Body of pancreas (tissue), 4 donors: Measurements from ENCODE around the gene RPP21. TPM values are rescaled to one million over a fixed set of nuclear protein-coding genes. Genes with fewer than 3 reads are reported as not detected.

Experiments used
- ATAC-seq: fragments of 150-250 bp; one replicate; pipeline ENCODE4 v1.9.1; 2016
- DNase-seq, 4 donors: peaks; one replicate each; pipeline ENCODE4 v3.0.0-alpha.2; 2019
- H3K27ac ChIP-seq, 4 donors: fragments of 200-600 bp; sonication (generic); 1 replicate in 3 of 4; 2 replicates in 1 of 4; pipeline versions ENCODE4 v1.5.1 to v1.6.1; 2016 to 2019; ENCODE audit warnings: mild to moderate bottlenecking in 1 of 4, mixed read lengths in 1 of 4, moderate library complexity in 1 of 4
- H3K27me3 ChIP-seq, 2 donors: fragments of 200-600 bp; sonication (generic); one replicate each; pipeline ENCODE4 v1.6.0; 2016; ENCODE audit warnings: mild to moderate bottlenecking in 1 of 2
- H3K36me3 ChIP-seq, 2 donors: fragments of 200-600 bp; sonication (generic); replicated peaks in 1 of 2; 2 replicates each; pipeline ENCODE4 v1.5.1; 2016; ENCODE audit warnings: low read depth in 2 of 2; ENCODE audit not compliant: insufficient read depth in 1 of 2
- H3K4me1 ChIP-seq: fragments of 200-600 bp; sonication (generic); one replicate; pipeline ENCODE4 v1.6.0; 2016
- H3K4me3 ChIP-seq, 2 donors: fragments of 200-600 bp; sonication (generic); 1 replicate in 1 of 2; 2 replicates in 1 of 2; pipeline ENCODE4 v1.5.1; 2016 to 2019
- H3K9me3 ChIP-seq, 3 donors: fragments of 200-600 bp; sonication (generic); 1 replicate in 2 of 3; 2 replicates in 1 of 3; pipeline ENCODE4 v1.5.1; 2016
- CTCF ChIP-seq, 7 experiments: fragments of 450-650 bp in 4 of 7; fragments of 200-600 bp in 3 of 7; sonication (generic) in 3 of 7; IDR thresholded peaks; one replicate each; pipeline ENCODE4 v1.5.1; 2016 to 2019; ENCODE audit warnings: antibody characterized with exemption in 7 of 7
- POLR2A ChIP-seq, 3 donors: fragments of 450-650 bp; IDR thresholded peaks; one replicate each; pipeline ENCODE4 v1.6.1; 2016; ENCODE audit warnings: antibody characterized with exemption in 3 of 3, mild to moderate bottlenecking in 2 of 3
- WGBS, 2 donors: methylation state at CpG; one replicate each; pipeline ENCODE4 v1.1.5; 2017; 5-methylcytosine and 5-hydroxymethylcytosine counted together
- intact Hi-C: fragments of 100-400 bp; cut with DNase I; formaldehyde crosslinking; loops from one replicate; pipeline ENCODE4 v1.15.1; 2023
- total RNA-seq, 2 donors: library from RNA; depleted of rRNA; stranded (reverse); fragments of >200 nt; gene quantifications; one replicate each; pipeline ENCODE4 v1.1.0, GENCODE V29; 2016

RPP21 gene
- total RNA-seq, 2 donors from 2014 or later = 52.1 to 77.6 TPM

- H3K4me3 ChIP-seq = no peak overlapping the region
- H3K36me3 ChIP-seq = no peaks in the 10 kb centered on the region
- no peaks in the 10 kb centered on the region for H3K4me1 ChIP-seq
- no peaks in the 10 kb centered on the region for H3K9me3 ChIP-seq
- WGBS, 2 donors = 93 to 97% methylated on average over 2 of the region's 2 CpGs
- H3K27ac ChIP-seq = no peak overlapping the region
- ATAC-seq (no peak), DNase-seq (no peak)
- H3K27me3 ChIP-seq = no peaks in the 10 kb centered on the region
- intact Hi-C loops = no loop called here
- TF ChIP-seq CTCF (IDR thresholded peaks at IDR 0.05) (no peak), POLR2A (IDR thresholded peaks at IDR 0.05) (no peak)
Observed at GRCh38 chr6:30312266-30312665, 32.7 kb upstream of the RPP21 start.

- H3K9me3 ChIP-seq = no peaks in the 10 kb centered on the region
- WGBS, 2 donors = 95 to 100% methylated on average over 1 of the region's 1 CpG
- no peaks in the 10 kb centered on the region for H3K36me3 ChIP-seq
- DNase-seq (no peak), ATAC-seq (no peak)
- H3K27ac ChIP-seq = no peak overlapping the region
- TF ChIP-seq POLR2A (IDR thresholded peaks at IDR 0.05) = no peak
- TF ChIP-seq CTCF (IDR thresholded peaks at IDR 0.05) = no peak
- H3K27me3 ChIP-seq = no peaks in the 10 kb centered on the region
- intact Hi-C loops = no loop called here
- H3K4me3 ChIP-seq = no peak overlapping the region
- H3K4me1 ChIP-seq = no peaks in the 10 kb centered on the region
Observed at GRCh38 chr6:30312676-30313321, 32.2 kb upstream of the RPP21 start.

- ATAC-seq = no peak
- intact Hi-C loops = no loop called here
- H3K9me3 ChIP-seq = no peaks in the 10 kb centered on the region
- no peaks in the 10 kb centered on the region for H3K27me3 ChIP-seq
- peaks cover 5% of the 10 kb centered on the region for H3K4me1 ChIP-seq
- no peak overlapping the region for H3K27ac ChIP-seq
- TF ChIP-seq POLR2A (IDR thresholded peaks at IDR 0.05) (no peak), CTCF (IDR thresholded peaks at IDR 0.05) (no peak)
- no peak for DNase-seq
- no peaks in the 10 kb centered on the region for H3K36me3 ChIP-seq
- H3K4me3 ChIP-seq = no peak overlapping the region
- WGBS, 2 donors = 94 to 96% methylated on average over 3 of the region's 3 CpGs
Observed at GRCh38 chr6:30315156-30315555, 29.8 kb upstream of the RPP21 start.

GRCh38 chr6:30317913-30318589 lies 26.9 kb upstream of the RPP21 start:
- ATAC-seq (no peak), DNase-seq (no peak)
- Histone ChIP-seq H3K27ac (no peak overlapping the region), H3K9me3 (no peaks in the 10 kb centered on the region), H3K4me3 (no peak overlapping the region), H3K4me1 (peaks cover 13% of the 10 kb centered on the region), H3K27me3 (no peaks in the 10 kb centered on the region), H3K36me3 (no peaks in the 10 kb centered on the region)
- WGBS, 2 donors = 84 to 87% methylated on average over 6 of the region's 6 CpGs
- intact Hi-C loops = no loop called here
- TF ChIP-seq CTCF (IDR thresholded peaks at IDR 0.05) (no peak), POLR2A (IDR thresholded peaks at IDR 0.05) (no peak)
